PC-9 (cell line): Measurements from ENCODE around the gene NCBP2L. TPM values are rescaled to one million over a fixed set of nuclear protein-coding genes. Genes with fewer than 3 reads are reported as not detected.

ENCODE experiments used
- BruUV-seq: library from RNA; stranded (reverse); fragments of 400-500 nt; replicated peaks from 2 replicates; lab custom pipeline; 2021; lab: Mats Ljungman, UMichigan
- CTCF ChIA-PET: fragments of 300-600 bp; sonication (Branson Sonifier 250); formaldehyde crosslinking; loops from one replicate; lab custom pipeline; 2022; ENCODE audit warnings: antibody characterized with exemption; lab: Charles Lee
- POLR2A ChIA-PET: fragments of 300-600 bp; sonication (Branson Sonifier 250); formaldehyde crosslinking; loops from one replicate; lab custom pipeline; 2022; ENCODE audit warnings: antibody characterized with exemption; ENCODE audit not compliant: unreplicated experiment; lab: Charles Lee
- DNase-seq, 2 experiments: peaks; one replicate each; pipeline versions ENCODE4 v3.0.0 to v3.0.0-alpha.2; 2015 to 2022; ENCODE audit warnings: mixed read lengths in 1 of 2
- H2AFZ ChIP-seq: fragments of 200-600 bp; sonication (generic); 2 replicates; pipeline ENCODE4 v1.8.1; 2017; ENCODE audit warnings: antibody characterized with exemption
- H3F3A ChIP-seq: fragments of 200-600 bp; sonication (generic); 2 replicates; pipeline ENCODE4 v1.8.1; 2017; ENCODE audit warnings: antibody characterized with exemption, mild to moderate bottlenecking, low read depth; ENCODE audit not compliant: insufficient read depth
- H3K27ac ChIP-seq: fragments of 200-600 bp; sonication (generic); 2 replicates; pipeline ENCODE4 v1.6.1; 2016; ENCODE audit warnings: mixed run types
- H3K27me3 ChIP-seq: fragments of 200-600 bp; sonication (generic); 2 replicates; pipeline ENCODE4 v1.6.1; 2016; ENCODE audit warnings: low read depth, mixed run types; ENCODE audit not compliant: insufficient read depth
- H3K36me3 ChIP-seq: fragments of 200-600 bp; sonication (generic); 2 replicates; pipeline ENCODE4 v1.6.1; 2016; ENCODE audit warnings: low read depth, mixed run types
- H3K4me1 ChIP-seq: fragments of 200-600 bp; sonication (generic); replicated peaks from 2 replicates; pipeline ENCODE4 v1.6.1; 2016; ENCODE audit warnings: mixed run types; ENCODE audit not compliant: insufficient read depth
- H3K4me2 ChIP-seq: fragments of 200-600 bp; sonication (generic); 2 replicates; pipeline ENCODE4 v1.6.1; 2017; ENCODE audit warnings: mixed run types
- H3K4me3 ChIP-seq: fragments of 200-600 bp; sonication (generic); 2 replicates; pipeline ENCODE4 v1.6.1; 2016; ENCODE audit warnings: mixed run types
- H3K79me2 ChIP-seq: fragments of 200-600 bp; sonication (generic); 2 replicates; pipeline ENCODE4 v1.6.1; 2017; ENCODE audit warnings: low read depth, mixed run types
- H3K9me2 ChIP-seq: fragments of 200-600 bp; sonication (generic); 2 replicates; pipeline ENCODE4 v1.8.1; 2017; ENCODE audit warnings: mild to moderate bottlenecking; ENCODE audit not compliant: insufficient read depth
- H3K9me3 ChIP-seq: fragments of 200-600 bp; sonication (generic); 2 replicates; pipeline ENCODE4 v1.8.1; 2016; ENCODE audit warnings: low read depth; ENCODE audit not compliant: insufficient read depth
- H4K20me1 ChIP-seq: fragments of 200-600 bp; sonication (generic); 2 replicates; pipeline ENCODE4 v1.8.1; 2017; ENCODE audit not compliant: insufficient read depth
- CTCF ChIP-seq: fragments of 200-600 bp; sonication (generic); conservative IDR thresholded peaks from 2 replicates; pipeline ENCODE4 v1.6.1; 2017; ENCODE audit warnings: mixed run types, antibody characterized with exemption, mild to moderate bottlenecking, moderate library complexity
- EZH2 ChIP-seq: fragments of 200-600 bp; sonication (generic); IDR thresholded peaks from 2 replicates; pipeline ENCODE4 v1.8.0; 2017; ENCODE audit warnings: antibody characterized with exemption, low read depth
- intact Hi-C: fragments of 100-400 bp; cut with micrococcal nuclease; formaldehyde crosslinking; loops from one replicate; pipeline ENCODE4 v1.10.0; 2022; ENCODE audit not compliant: unreplicated experiment
- total RNA-seq: library from RNA; stranded (reverse); gene quantifications from 2 replicates; pipeline ENCODE4 v1.2.3, GENCODE V29; 2021

NCBP2L gene
- total RNA-seq, 1 experiment from 2014 or later = not detected

GRCh38 chrX:107769581-107770317 lies 7.8 kb upstream of the NCBP2L start:
- Histone ChIP-seq H3K9me2 (no peaks in the 10 kb centered on the region), H3K36me3 (no peaks in the 10 kb centered on the region), H3K79me2 (peaks cover 4% of the 10 kb centered on the region; the same call in 1 of the 2 replicates), H3K9me3 (no peaks in the 10 kb centered on the region), H3F3A (peaks cover 23% of the 10 kb centered on the region), H3K4me3 (no peak overlapping the region), H3K27me3 (no peaks in the 10 kb centered on the region), H4K20me1 (no peaks in the 10 kb centered on the region), H2AFZ (no peak overlapping the region), H3K4me1 (peaks cover 55% of the 10 kb centered on the region), H3K4me2 (no peak overlapping the region), H3K27ac (no peak overlapping the region)
- BruUV-seq = no TSS peak
- POLR2A ChIA-PET = no interaction called here
- DNase-seq = no peak
- TF ChIP-seq CTCF (no peak), EZH2 (no peak)
- intact Hi-C loops = no loop called here
- CTCF ChIA-PET = no interaction called here

- intact Hi-C loops = no loop called here
- Histone ChIP-seq H3F3A (peaks cover 2% of the 10 kb centered on the region; the same call in 1 of the 2 replicates), H3K27ac (no peak overlapping the region), H3K9me3 (no peaks in the 10 kb centered on the region), H3K9me2 (no peaks in the 10 kb centered on the region), H3K4me2 (peak overlapping the region; percentile 83), H3K36me3 (no peaks in the 10 kb centered on the region), H4K20me1 (no peaks in the 10 kb centered on the region), H3K4me3 (no peak overlapping the region), H3K4me1 (peaks cover 38% of the 10 kb centered on the region), H3K79me2 (no peaks in the 10 kb centered on the region), H2AFZ (no peak overlapping the region), H3K27me3 (no peaks in the 10 kb centered on the region)
- TF ChIP-seq CTCF (no peak), EZH2 (no peak)
- DNase-seq = no peak
- POLR2A ChIA-PET = interaction anchor here (0.5 kb wide), 1 partner anchor 19 kb away, joined by 6 read pairs; no protein-coding TSS in a partner anchor
- no TSS peak for BruUV-seq
- CTCF ChIA-PET = interaction anchor here (0.6 kb wide), 1 partner anchor 101 kb away, joined by 3 read pairs; no protein-coding TSS in a partner anchor
Measured at GRCh38 chrX:107773206-107773605, 4.3 kb upstream of the NCBP2L start.

GRCh38 chrX:107773906-107774435 lies 3.6 kb upstream of the NCBP2L start:
- BruUV-seq = no TSS peak
- Histone ChIP-seq H3F3A (0 out of 2 replicates have a peak, but pooled peaks cover 5% of the 10 kb centered on the region), H2AFZ (no peak overlapping the region), H3K79me2 (no peaks in the 10 kb centered on the region), H3K27ac (no peak overlapping the region), H3K36me3 (no peaks in the 10 kb centered on the region), H3K27me3 (no peaks in the 10 kb centered on the region), H3K4me2 (peak overlapping the region; percentile 83), H3K4me1 (peaks cover 37% of the 10 kb centered on the region), H4K20me1 (no peaks in the 10 kb centered on the region), H3K4me3 (peak overlapping the region; percentile 82), H3K9me2 (no peaks in the 10 kb centered on the region), H3K9me3 (no peaks in the 10 kb centered on the region)
- ChIA-PET POLR2A (no interaction called here), CTCF (no interaction called here)
- DNase-seq = no peak
- TF ChIP-seq CTCF (no peak), EZH2 (no peak)
- intact Hi-C loops = loop anchor here (1.0 to 2.0 kb wide), 2 partner anchors 41 to 146 kb away; partner anchors contain the start of gene PRPS1
